Osteocyte (in vitro differentiated cells): Measurements from ENCODE around the gene ACOT13. TPM values are rescaled to one million over a fixed set of nuclear protein-coding genes. Genes with fewer than 3 reads are reported as not detected.

Experiments used
- DNase-seq: peaks from one replicate; pipeline ENCODE4 v3.0.0; 2021; ENCODE audit warnings: mixed read lengths; ENCODE audit not compliant: unreplicated experiment; ENCODE audit errors: extremely low spot score
- H3K27ac Mint-ChIP-seq: one replicate; pipeline ENCODE4 v1.8.0; 2021; ENCODE audit warnings: mild to moderate bottlenecking, mixed read lengths; ENCODE audit not compliant: unreplicated experiment
- H3K27me3 Mint-ChIP-seq: one replicate; pipeline ENCODE4 v1.8.0; 2021; ENCODE audit warnings: mixed read lengths; ENCODE audit not compliant: unreplicated experiment
- H3K36me3 Mint-ChIP-seq: one replicate; pipeline ENCODE4 v1.8.0; 2021; ENCODE audit warnings: mixed read lengths; ENCODE audit not compliant: unreplicated experiment
- H3K4me1 Mint-ChIP-seq: one replicate; pipeline ENCODE4 v1.8.0; 2021; ENCODE audit warnings: mixed read lengths; ENCODE audit not compliant: unreplicated experiment
- H3K4me3 Mint-ChIP-seq: one replicate; pipeline ENCODE4 v1.8.0; 2021; ENCODE audit warnings: mild to moderate bottlenecking, moderate library complexity, mixed read lengths; ENCODE audit not compliant: unreplicated experiment
- H3K9me3 Mint-ChIP-seq: one replicate; pipeline ENCODE4 v1.8.0; 2021; ENCODE audit warnings: mixed read lengths; ENCODE audit not compliant: unreplicated experiment
- CTCF ChIP-seq: fragments of 200-600 bp; sonication (generic); IDR thresholded peaks from 2 replicates; pipeline ENCODE4 v1.5.0; 2021; ENCODE audit warnings: antibody characterized with exemption, mild to moderate bottlenecking, moderate library complexity
- total RNA-seq: library from RNA; stranded (reverse); gene quantifications from 2 replicates; pipeline ENCODE4 v1.2.1, GENCODE V29; 2021

The ACOT13 gene
- total RNA-seq, 1 donor from 2014 or later, result 23.9 TPM

- DNase-seq, result no peak
- Mint-ChIP-seq H3K36me3 (peaks cover 27% of the 10 kb centered on the region), H3K4me3 (no peak overlapping the region), H3K27me3 (peaks cover 11% of the 10 kb centered on the region), H3K9me3 (no peaks in the 10 kb centered on the region), H3K4me1 (peaks cover 12% of the 10 kb centered on the region), H3K27ac (no peak overlapping the region)
- TF ChIP-seq CTCF, result no peak
Observed at GRCh38 chr6:24649691-24650090, 17.2 kb upstream of the ACOT13 start.

DNA sequence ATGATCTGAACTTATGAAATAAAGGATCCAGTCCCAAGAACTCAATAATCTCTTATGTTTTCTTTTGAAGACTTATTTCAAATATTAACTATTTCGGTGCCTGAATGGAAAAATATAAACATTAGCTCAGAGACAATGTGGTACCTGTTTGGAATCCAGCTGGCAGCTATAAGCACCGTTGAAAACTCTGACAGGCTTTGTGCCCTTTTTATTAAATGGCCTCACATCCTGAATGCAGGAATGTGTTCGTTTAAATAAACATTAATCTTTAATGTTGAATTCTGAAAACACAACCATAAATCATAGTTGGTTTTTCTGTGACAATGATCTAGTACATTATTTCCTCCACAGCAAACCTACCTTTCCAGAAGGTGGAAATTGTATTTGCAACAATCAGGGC lies 16.5 kb upstream of the ACOT13 start:
- Mint-ChIP-seq H3K4me3 (no peak overlapping the region), H3K4me1 (peaks cover 10% of the 10 kb centered on the region), H3K27me3 (peaks cover 4% of the 10 kb centered on the region)

DNA sequence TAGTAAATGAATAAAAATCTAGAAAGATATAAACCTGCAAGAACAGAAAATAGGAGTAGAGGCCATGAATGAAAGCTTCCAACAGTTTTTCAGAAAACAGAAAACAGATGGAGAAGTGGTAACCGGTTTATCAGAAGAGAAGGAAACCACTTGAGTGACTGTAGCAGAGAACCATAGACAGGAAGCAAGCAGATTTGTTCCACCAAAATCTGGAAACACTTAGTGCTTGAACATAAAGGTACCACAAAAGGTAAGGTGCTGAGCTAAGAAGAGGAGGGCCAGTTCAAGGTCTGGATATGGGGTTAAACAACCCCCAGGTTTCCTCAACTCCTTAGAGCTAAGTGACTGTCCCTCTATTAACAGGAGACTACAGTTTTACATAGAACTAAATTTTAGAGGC lies 11.7 kb upstream of the ACOT13 start:
- DNase-seq, result no peak
- no peak overlapping the region for H3K27ac Mint-ChIP-seq
- no peak overlapping the region for H3K4me3 Mint-ChIP-seq
- TF ChIP-seq CTCF, result no peak
- H3K9me3 Mint-ChIP-seq, result no peaks in the 10 kb centered on the region
- H3K27me3 Mint-ChIP-seq, result no peaks in the 10 kb centered on the region
- H3K4me1 Mint-ChIP-seq, result no peaks in the 10 kb centered on the region
- peaks cover 34% of the 10 kb centered on the region for H3K36me3 Mint-ChIP-seq

More for the DNA sequence above, 16.5 kb upstream of the ACOT13 start:
- TF ChIP-seq CTCF, result no peak
- DNase-seq, result no peak
- H3K36me3 Mint-ChIP-seq, result peaks cover 27% of the 10 kb centered on the region
- H3K9me3 Mint-ChIP-seq, result no peaks in the 10 kb centered on the region
- H3K27ac Mint-ChIP-seq, result no peak overlapping the region

DNA sequence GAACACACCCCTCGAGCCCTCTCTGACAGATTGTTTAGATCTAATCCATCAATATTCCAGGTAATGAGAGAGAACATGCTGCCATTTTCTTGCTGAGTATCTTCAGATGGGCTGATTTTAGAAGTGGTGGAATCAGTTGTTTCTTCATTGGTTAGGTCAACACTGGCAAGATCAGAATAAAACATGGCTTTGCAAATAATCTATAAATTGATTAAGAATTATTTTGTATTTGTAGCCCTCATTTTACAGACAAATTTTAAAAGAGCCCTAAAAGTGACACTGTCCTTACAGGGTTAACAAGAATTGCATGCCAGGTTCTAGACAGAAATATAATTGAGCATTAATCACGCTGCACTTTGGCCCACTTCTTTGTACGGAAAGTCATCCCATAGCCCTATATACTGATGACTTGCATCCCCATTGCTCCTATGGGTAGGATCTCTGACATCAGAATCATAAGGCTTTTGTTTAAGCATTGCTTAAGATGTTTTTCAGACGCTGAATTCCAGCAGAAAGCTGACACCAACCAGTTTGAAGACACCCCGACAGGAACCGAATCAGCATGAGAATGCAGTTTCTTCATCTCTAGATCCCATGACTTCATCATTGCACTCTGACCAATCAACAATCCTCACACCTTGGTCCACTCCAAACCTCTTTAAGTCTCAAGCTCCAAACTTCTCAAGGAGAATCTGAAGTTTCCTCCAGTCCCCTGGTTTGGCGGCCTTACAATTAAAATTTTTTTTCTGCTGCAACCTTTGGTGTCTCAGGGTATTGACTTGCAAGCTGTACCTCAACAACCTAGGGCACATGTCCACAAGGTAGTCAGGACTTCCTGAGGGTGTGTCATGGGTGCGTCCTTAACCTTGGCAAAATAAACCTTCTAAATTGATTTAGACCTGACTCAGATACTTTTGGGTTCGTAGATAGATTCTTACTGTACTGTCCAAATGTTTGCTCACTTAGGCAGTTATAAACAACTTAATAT lies 8.0 kb upstream of the ACOT13 start:
- no peaks in the 10 kb centered on the region for H3K4me1 Mint-ChIP-seq
- no peak for TF ChIP-seq CTCF
- peaks cover 30% of the 10 kb centered on the region for H3K36me3 Mint-ChIP-seq
- H3K4me3 Mint-ChIP-seq, result no peak overlapping the region
- DNase-seq, result no peak
- H3K27me3 Mint-ChIP-seq, result no peaks in the 10 kb centered on the region
- H3K27ac Mint-ChIP-seq, result no peak overlapping the region
- H3K9me3 Mint-ChIP-seq, result no peaks in the 10 kb centered on the region

DNA sequence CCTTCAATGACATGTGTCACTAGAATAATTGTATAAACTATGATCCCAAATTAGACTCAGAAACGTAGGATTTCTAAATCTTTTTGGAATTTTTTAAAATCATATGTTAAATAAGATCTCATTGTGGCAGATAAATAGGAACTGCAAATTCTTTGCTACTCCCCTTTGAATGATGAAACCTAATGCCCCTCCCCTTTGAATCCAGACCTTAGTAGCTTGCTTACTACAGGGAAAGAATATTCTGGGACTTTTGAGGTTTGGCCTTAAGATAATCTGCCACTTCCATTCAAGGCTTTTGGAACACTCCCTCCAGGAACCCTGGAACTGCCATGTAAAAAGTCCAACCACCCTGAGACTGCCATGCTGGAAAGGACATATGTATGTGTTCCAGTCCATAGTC lies 7.3 kb upstream of the ACOT13 start:
- Mint-ChIP-seq H3K4me1 (peaks cover 1% of the 10 kb centered on the region), H3K27me3 (no peaks in the 10 kb centered on the region), H3K27ac (no peak overlapping the region), H3K9me3 (no peaks in the 10 kb centered on the region), H3K36me3 (peaks cover 31% of the 10 kb centered on the region), H3K4me3 (no peak overlapping the region)
- no peak for TF ChIP-seq CTCF
- no peak for DNase-seq
